Ovary (tissue), 9 donors: ENCODE measurements around the gene HIVEP3. TPM values are rescaled to one million over a fixed set of nuclear protein-coding genes. Genes with fewer than 3 reads are reported as not detected.

Experiments
- DNase-seq, 5 donors: peaks; one replicate each; pipeline ENCODE4 v3.0.0-alpha.2; 2019 to 2020
- H3K27ac ChIP-seq, 2 donors: fragments of 200-600 bp; one replicate each; pipeline versions ENCODE4 v1.5.1 to v1.8.0; 2019 to 2022
- H3K27me3 ChIP-seq: fragments of 200-600 bp; one replicate; pipeline ENCODE4 v1.8.0; 2022
- H3K36me3 ChIP-seq: fragments of 200-600 bp; sonication (generic); one replicate; pipeline ENCODE4 v1.5.1; 2019
- H3K4me1 ChIP-seq: one replicate; pipeline ENCODE4 v1.8.1; 2013; ENCODE audit warnings: mild to moderate bottlenecking, moderate library complexity; ENCODE audit not compliant: insufficient read depth
- H3K4me3 ChIP-seq: fragments of 200-600 bp; sonication (generic); one replicate; pipeline ENCODE4 v1.5.1; 2017
- H3K9me3 ChIP-seq, 2 donors: fragments of 200-600 bp in 1 of 2; sonication (generic) in 1 of 2; one replicate each; pipeline versions ENCODE4 v1.5.1 to v1.8.1; 2013 to 2019; ENCODE audit warnings: mild to moderate bottlenecking in 1 of 2, moderate library complexity in 1 of 2
- EP300 ChIP-seq: sonication (generic); formaldehyde crosslinking; IDR thresholded peaks from one replicate; pipeline ENCODE4 v1.6.1; 2017; ENCODE audit warnings: antibody characterized with exemption
- POLR2A ChIP-seq: fragments of 450-650 bp; IDR thresholded peaks from one replicate; pipeline ENCODE4 v1.6.1; 2017; ENCODE audit warnings: antibody characterized with exemption, mild to moderate bottlenecking, moderate library complexity
- WGBS, 3 donors: extraction: QIAGEN DNeasy Blood & Tissue Kit in 1 of 3; methylation state at CpG; one replicate each; pipeline versions ENCODE4 v1.1.5 to v1.1.7; 2013 to 2017; 5-methylcytosine and 5-hydroxymethylcytosine counted together
- intact Hi-C, 4 donors: fragments of 100-400 bp; cut with DNase I; formaldehyde crosslinking; loops; one replicate each; pipeline versions ENCODE4 v1.11.0 to v1.15.1; 2022 to 2023
- polyA plus RNA-seq, 2 donors: library from polyadenylated mRNA; stranded (reverse); fragments of 200-250 nt in 1 of 2; fragments of 350-450 nt in 1 of 2; fragmentation: Illumina TruSeq in 1 of 2; extraction: RNeasy Lipid Tissue Mini Kit (QIAGEN cat#74804) in 1 of 2; gene quantifications; one replicate each; pipeline ENCODE4 v1.2.3, GENCODE V29; 2013 to 2014
- total RNA-seq, 7 donors: library from RNA; depleted of rRNA in 2 of 7; stranded (reverse); fragments of >200 nt in 2 of 7; fragmentation: NEBNext Ultra II Directional in 3 of 7; extraction: Animal tissue kit (Norgen Biotek cat#: 25700) in 3 of 7; gene quantifications; one replicate each; pipeline versions ENCODE4 v1.1.0 to v1.2.4, GENCODE V29; 2016 to 2023
- TF ChIP-seq, protein P1 (sequence below), 3 donors: fragments of 450-650 bp in 2 of 3; fragments of 200-600 bp in 1 of 3; IDR thresholded peaks; one replicate each; pipeline versions ENCODE4 v1.5.1 to v1.8.0; 2016 to 2022; ENCODE audit warnings: antibody characterized with exemption in 3 of 3, mild to moderate bottlenecking in 1 of 3
- donor health status: DM: no; HTN: no; CAD: no; lungs with moderate emphysema.
- donor health status: DM: no; HTN: no; CAD: no.
- donor health status: Bipolar disorder and iron deficiency.
- donor health status: DM: yes; HTN: yes; CAD: no.
- donor health status: DM: no; HTN: no; CAD: no.
- donor health status: DM: yes; HTN: yes; CAD: no.

HIVEP3 gene
- total and polyA plus RNA-seq, 9 donors, result 3.0 to 7.5 (median 5.2) TPM

DNA sequence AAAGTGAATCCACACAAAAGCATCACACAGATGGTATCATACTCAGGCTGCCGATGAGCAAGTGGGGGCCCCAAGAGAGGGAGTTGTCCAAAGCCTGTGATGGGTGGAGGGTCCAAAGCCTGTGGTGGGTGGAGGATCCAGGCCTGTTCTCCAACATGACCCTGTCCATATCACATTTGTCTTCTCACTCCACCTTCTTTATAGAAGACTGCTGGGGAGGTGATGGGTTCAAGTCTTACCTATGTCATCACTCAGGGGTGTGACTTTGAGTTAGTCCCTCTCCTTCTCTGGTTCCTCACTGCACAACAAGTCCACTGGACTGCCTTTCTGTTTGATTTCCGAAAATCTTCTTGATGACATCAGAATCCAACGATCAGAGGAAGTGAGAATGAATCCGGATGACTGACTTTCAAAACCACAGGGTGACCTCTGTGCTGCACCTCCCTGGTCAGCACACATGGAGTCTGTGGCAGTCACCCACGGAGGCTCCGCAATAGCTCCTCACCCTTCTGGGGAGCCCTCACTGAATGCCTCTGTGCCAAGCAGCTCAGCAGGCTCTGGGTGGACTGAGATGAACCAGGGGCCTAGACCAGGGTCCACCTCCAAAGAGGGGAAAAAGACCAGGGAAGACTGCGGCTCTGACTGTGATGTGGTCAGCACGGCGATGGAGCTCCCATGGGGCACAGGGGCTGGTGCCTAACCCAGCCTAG is 166.8 kb downstream of the HIVEP3 start:
- WGBS, 3 donors, result 84 to 89% (median 88%) methylated on average over 9 of the region's 9 CpGs
- H3K4me3 ChIP-seq, result no peak overlapping the region
- no peak for DNase-seq
- no peaks in the 10 kb centered on the region for H3K27me3 ChIP-seq
- no peaks in the 10 kb centered on the region for H3K4me1 ChIP-seq
- no peak overlapping the region for H3K27ac ChIP-seq
- intact Hi-C loops, result loop anchor here in 1 of 4 donors (1.0 kb wide), 1 partner anchor 65 kb away; no protein-coding TSS in a partner anchor
- TF ChIP-seq POLR2A (no peak), EP300 (no peak)
- TF ChIP-seq, protein P1, sequence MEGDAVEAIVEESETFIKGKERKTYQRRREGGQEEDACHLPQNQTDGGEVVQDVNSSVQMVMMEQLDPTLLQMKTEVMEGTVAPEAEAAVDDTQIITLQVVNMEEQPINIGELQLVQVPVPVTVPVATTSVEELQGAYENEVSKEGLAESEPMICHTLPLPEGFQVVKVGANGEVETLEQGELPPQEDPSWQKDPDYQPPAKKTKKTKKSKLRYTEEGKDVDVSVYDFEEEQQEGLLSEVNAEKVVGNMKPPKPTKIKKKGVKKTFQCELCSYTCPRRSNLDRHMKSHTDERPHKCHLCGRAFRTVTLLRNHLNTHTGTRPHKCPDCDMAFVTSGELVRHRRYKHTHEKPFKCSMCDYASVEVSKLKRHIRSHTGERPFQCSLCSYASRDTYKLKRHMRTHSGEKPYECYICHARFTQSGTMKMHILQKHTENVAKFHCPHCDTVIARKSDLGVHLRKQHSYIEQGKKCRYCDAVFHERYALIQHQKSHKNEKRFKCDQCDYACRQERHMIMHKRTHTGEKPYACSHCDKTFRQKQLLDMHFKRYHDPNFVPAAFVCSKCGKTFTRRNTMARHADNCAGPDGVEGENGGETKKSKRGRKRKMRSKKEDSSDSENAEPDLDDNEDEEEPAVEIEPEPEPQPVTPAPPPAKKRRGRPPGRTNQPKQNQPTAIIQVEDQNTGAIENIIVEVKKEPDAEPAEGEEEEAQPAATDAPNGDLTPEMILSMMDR (IDR thresholded peaks at IDR 0.05), result no peak
- H3K36me3 ChIP-seq, result no peaks in the 10 kb centered on the region
- H3K9me3 ChIP-seq, result no peaks in the 10 kb centered on the region

- 72 to 74% (median 74%) methylated on average over 11 of the region's 11 CpGs for WGBS, 3 donors
- intact Hi-C loops, result no loop called here
- TF ChIP-seq EP300 (no peak), POLR2A (no peak)
- TF ChIP-seq, protein P1 (IDR thresholded peaks at IDR 0.05), result no peak
- no peaks in the 10 kb centered on the region for H3K4me1 ChIP-seq
- H3K9me3 ChIP-seq, result no peaks in the 10 kb centered on the region
- no peak overlapping the region for H3K27ac ChIP-seq
- H3K27me3 ChIP-seq, result no peaks in the 10 kb centered on the region
- no peak for DNase-seq
- no peaks in the 10 kb centered on the region for H3K36me3 ChIP-seq
- no peak overlapping the region for H3K4me3 ChIP-seq
These were observed 168.6 kb downstream of the HIVEP3 start for GRCh38 chr1:41749991-41750745.

DNA sequence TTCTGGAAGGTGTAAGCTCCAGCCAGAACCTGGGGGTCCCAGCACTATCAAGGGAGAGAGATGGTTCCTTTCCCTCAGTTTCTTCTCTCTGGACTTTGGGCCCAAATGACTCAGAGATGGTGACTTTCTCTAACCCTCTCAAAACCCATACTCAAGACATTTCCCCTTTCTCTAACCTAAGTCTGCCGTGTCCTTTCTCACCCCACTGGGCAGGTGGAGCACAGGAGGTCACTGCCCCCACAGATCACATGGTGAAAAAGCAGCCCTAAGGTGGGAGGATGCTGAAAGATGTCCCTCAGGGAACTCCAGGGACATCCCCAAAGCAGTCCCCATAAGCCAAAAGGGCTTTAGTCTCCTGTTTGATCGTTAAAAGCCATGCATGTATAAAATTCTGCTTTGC is 173.7 kb downstream of the HIVEP3 start:
- Histone ChIP-seq H3K9me3 (no peaks in the 10 kb centered on the region), H3K4me1 (no peaks in the 10 kb centered on the region), H3K4me3 (no peak overlapping the region), H3K36me3 (no peaks in the 10 kb centered on the region), H3K27me3 (no peaks in the 10 kb centered on the region), H3K27ac (no peak overlapping the region)
- intact Hi-C loops, result no loop called here
- WGBS, 3 donors, result 85 to 94% (median 91%) methylated on average over 2 of the region's 2 CpGs
- TF ChIP-seq EP300 (no peak), POLR2A (no peak)
- TF ChIP-seq, protein P1 (IDR thresholded peaks at IDR 0.05), result no peak
- no peak for DNase-seq

GRCh38 chr1:41743366-41743765 is 175.4 kb downstream of the HIVEP3 start:
- no peaks in the 10 kb centered on the region for H3K9me3 ChIP-seq
- no peaks in the 10 kb centered on the region for H3K27me3 ChIP-seq
- H3K4me1 ChIP-seq, result no peaks in the 10 kb centered on the region
- H3K36me3 ChIP-seq, result no peaks in the 10 kb centered on the region
- DNase-seq, result no peak
- no peak overlapping the region for H3K4me3 ChIP-seq
- H3K27ac ChIP-seq, result no peak overlapping the region
- TF ChIP-seq, protein P1 (IDR thresholded peaks at IDR 0.05), result no peak
- intact Hi-C loops, result no loop called here
- WGBS, 3 donors, result 94 to 98% (median 94%) methylated on average over 3 of the region's 3 CpGs
